Endothelial cell (in vitro differentiated cells): ENCODE results near the gene FBXO44. TPM values are rescaled to one million over a fixed set of nuclear protein-coding genes. Genes with fewer than 3 reads are reported as not detected.

ENCODE experiments used
- DNase-seq: peaks from one replicate; pipeline ENCODE4 v3.0.0; 2021; ENCODE audit warnings: low spot score
- H3K27ac Mint-ChIP-seq: one replicate; pipeline ENCODE4 v1.8.0; 2021; ENCODE audit warnings: mixed read lengths, inconsistent platforms; ENCODE audit not compliant: unreplicated experiment
- H3K27me3 Mint-ChIP-seq: one replicate; pipeline ENCODE4 v1.8.0; 2021; ENCODE audit warnings: mild to moderate bottlenecking, moderate library complexity, mixed read lengths, inconsistent platforms; ENCODE audit not compliant: unreplicated experiment
- H3K36me3 Mint-ChIP-seq: one replicate; pipeline ENCODE4 v1.8.0; 2021; ENCODE audit warnings: mild to moderate bottlenecking, low read depth, mixed read lengths, inconsistent platforms; ENCODE audit not compliant: unreplicated experiment
- H3K4me1 Mint-ChIP-seq: one replicate; pipeline ENCODE4 v1.8.0; 2021; ENCODE audit warnings: mild to moderate bottlenecking, mixed read lengths, inconsistent platforms; ENCODE audit not compliant: unreplicated experiment
- H3K4me3 Mint-ChIP-seq: one replicate; pipeline ENCODE4 v1.8.0; 2021; ENCODE audit warnings: mild to moderate bottlenecking, mixed read lengths, inconsistent platforms; ENCODE audit not compliant: unreplicated experiment
- H3K9me3 Mint-ChIP-seq: one replicate; pipeline ENCODE4 v1.8.0; 2021; ENCODE audit warnings: mixed read lengths, inconsistent platforms; ENCODE audit not compliant: unreplicated experiment
- total RNA-seq: library from RNA; stranded (reverse); fragmentation: NEBNext Ultra II Directional; extraction: Animal tissue kit (Norgen Biotek cat#: 25700); gene quantifications from one replicate; pipeline ENCODE4 v1.2.1, GENCODE V29; 2021; ENCODE audit not compliant: unreplicated experiment
- TF ChIP-seq, protein P1 (sequence below): fragments of 200-600 bp; sonication (generic); IDR thresholded peaks from one replicate; pipeline ENCODE4 v1.5.0; 2021; ENCODE audit warnings: antibody characterized with exemption; ENCODE audit not compliant: unreplicated experiment

The FBXO44 gene
- total RNA-seq, 1 donor from 2014 or later, result 10.2 TPM

DNA sequence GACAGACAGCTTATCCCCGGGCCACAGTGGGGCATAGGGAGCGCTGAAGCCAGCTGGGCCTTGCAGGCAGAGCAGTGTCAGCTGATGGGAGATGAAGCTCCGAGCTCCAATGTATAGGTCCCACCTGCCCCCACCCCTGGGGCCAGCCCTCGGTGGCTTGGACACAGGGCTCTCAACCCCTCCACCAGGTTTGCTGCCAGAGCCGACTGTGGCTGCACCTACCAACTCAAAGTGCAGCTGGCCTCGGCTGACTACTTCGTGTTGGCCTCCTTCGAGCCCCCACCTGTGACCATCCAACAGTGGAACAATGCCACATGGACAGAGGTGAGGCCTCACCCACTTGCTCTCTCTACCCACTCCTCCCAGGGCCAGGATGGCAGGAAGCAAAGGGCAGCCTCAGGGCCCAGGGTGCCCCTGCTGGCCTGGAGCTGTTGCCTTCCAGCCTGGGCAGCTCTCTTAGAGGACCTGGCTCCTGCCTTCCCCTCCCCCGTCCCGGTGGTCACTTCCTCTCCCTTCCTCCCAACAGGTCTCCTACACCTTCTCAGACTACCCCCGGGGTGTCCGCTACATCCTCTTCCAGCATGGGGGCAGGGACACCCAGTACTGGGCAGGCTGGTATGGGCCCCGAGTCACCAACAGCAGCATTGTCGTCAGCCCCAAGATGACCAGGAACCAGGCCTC lies 18.6 kb downstream of the FBXO44 start:
- Mint-ChIP-seq H3K9me3 (no peaks in the 10 kb centered on the region), H3K36me3 (peaks cover 4% of the 10 kb centered on the region), H3K4me1 (no peaks in the 10 kb centered on the region), H3K27me3 (no peaks in the 10 kb centered on the region), H3K27ac (no peak overlapping the region), H3K4me3 (no peak overlapping the region)
- DNase-seq, result no peak
- TF ChIP-seq, protein P1, sequence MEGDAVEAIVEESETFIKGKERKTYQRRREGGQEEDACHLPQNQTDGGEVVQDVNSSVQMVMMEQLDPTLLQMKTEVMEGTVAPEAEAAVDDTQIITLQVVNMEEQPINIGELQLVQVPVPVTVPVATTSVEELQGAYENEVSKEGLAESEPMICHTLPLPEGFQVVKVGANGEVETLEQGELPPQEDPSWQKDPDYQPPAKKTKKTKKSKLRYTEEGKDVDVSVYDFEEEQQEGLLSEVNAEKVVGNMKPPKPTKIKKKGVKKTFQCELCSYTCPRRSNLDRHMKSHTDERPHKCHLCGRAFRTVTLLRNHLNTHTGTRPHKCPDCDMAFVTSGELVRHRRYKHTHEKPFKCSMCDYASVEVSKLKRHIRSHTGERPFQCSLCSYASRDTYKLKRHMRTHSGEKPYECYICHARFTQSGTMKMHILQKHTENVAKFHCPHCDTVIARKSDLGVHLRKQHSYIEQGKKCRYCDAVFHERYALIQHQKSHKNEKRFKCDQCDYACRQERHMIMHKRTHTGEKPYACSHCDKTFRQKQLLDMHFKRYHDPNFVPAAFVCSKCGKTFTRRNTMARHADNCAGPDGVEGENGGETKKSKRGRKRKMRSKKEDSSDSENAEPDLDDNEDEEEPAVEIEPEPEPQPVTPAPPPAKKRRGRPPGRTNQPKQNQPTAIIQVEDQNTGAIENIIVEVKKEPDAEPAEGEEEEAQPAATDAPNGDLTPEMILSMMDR, result no peak

DNA sequence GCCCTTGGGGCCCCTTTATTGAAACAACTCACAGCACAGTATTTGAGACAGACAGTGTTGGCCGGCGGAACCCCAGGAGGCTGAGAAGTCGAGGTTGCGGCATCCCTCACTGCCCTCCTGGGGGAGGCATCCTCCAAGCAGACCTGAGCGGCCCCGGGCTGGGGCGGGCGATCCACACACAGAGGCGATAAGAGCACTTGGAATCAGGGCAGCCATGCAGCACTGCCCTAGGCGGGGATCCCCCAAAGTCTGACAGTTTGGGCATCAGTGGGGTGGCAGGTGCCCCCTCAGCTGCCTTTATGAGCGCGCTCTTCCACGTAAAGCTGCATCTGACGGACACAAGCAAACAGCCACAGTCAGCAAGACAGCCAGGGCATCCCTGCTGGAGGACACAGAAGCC lies 19.8 kb downstream of the FBXO44 start:
- peaks cover 4% of the 10 kb centered on the region for H3K36me3 Mint-ChIP-seq
- H3K27me3 Mint-ChIP-seq, result peaks cover 2% of the 10 kb centered on the region
- no peak for DNase-seq
- no peak overlapping the region for H3K27ac Mint-ChIP-seq
- H3K4me1 Mint-ChIP-seq, result no peaks in the 10 kb centered on the region
- no peak overlapping the region for H3K4me3 Mint-ChIP-seq
- TF ChIP-seq, protein P1, result no peak
- no peaks in the 10 kb centered on the region for H3K9me3 Mint-ChIP-seq

DNA sequence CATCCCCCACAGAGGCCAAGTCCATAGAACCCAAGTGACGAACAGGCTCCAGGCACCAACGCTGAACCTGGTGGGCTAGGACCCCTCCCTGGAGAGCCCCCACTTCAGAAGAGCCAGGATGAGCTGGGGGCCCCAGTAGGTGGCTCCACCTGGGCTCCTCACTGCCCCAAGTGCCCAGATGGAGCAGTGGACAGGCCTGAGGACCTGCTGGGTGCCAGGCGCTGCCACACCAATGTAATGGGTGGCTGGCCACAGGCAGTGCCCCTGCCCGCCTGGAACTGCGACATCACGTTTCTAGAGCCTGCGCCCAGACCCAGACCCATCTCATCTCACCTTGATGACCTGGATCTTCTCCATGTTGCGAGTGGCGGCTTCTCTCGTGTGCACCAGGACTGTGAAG lies 20.6 kb downstream of the FBXO44 start:
- TF ChIP-seq, protein P1, result no peak
- peaks cover 6% of the 10 kb centered on the region for H3K27me3 Mint-ChIP-seq
- H3K4me1 Mint-ChIP-seq, result no peaks in the 10 kb centered on the region
- H3K9me3 Mint-ChIP-seq, result no peaks in the 10 kb centered on the region
- DNase-seq, result no peak
- no peak overlapping the region for H3K27ac Mint-ChIP-seq
- H3K36me3 Mint-ChIP-seq, result peaks cover 4% of the 10 kb centered on the region
- H3K4me3 Mint-ChIP-seq, result no peak overlapping the region

DNA sequence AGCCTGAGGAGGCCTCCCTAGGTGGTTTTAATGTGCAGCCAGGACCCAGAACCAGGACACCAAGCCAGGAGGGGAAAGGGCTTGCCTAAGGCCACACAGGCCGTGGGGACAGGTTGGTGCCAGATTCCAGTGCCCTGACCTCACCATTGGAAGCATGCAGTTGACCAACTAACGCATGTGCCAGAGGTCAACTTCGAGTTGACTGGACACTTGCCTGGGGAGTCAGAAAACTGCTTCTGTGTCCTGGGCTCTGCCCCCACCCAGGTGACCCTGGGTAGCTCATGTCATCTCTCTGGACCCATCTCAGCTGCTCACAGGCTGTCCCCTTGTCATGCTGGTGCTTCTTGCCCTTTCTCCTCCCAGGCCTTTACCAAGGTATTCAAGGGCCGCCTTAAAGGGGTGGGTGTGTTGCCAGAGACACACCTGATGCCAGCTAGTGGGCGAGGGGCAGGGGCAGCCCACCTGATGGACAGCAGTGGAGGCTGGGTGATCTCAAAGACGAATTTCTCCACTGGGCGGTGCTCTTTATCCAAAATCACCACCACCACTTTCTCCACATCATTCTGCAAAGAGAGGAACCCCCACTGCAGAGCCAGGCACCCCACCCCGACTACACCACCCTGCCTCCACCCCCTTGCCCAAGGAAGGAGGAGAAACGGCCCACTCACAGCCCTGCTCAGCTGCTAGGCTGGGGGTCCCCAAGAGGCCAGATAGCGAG lies 21.9 kb downstream of the FBXO44 start:
- no peak overlapping the region for H3K4me3 Mint-ChIP-seq
- H3K36me3 Mint-ChIP-seq, result peaks cover 4% of the 10 kb centered on the region
- TF ChIP-seq, protein P1, result no peak
- peaks cover 6% of the 10 kb centered on the region for H3K27me3 Mint-ChIP-seq
- no peak overlapping the region for H3K27ac Mint-ChIP-seq
- peaks cover under 1% of the 10 kb centered on the region for H3K4me1 Mint-ChIP-seq
- no peak for DNase-seq
- H3K9me3 Mint-ChIP-seq, result no peaks in the 10 kb centered on the region

DNA sequence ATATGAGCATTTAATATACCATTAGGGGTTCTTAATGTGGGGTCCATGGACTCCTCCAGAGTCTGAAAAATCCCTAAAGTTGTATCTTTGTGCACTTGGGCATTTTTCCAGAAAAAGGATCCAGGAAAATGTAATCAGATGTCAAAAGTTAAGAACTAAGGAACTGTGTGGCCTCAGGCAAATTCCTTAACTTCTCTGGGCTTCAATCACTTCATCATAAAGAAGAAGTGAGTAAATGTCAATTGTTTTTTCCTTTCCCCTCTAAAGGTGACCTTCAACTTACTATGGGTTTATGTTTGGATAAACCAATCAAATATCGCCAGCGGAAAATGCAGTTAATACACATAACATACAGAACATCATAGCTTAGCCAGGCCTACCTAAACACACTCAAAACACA lies 23.8 kb downstream of the FBXO44 start:
- TF ChIP-seq, protein P1, result no peak
- Mint-ChIP-seq H3K4me3 (no peak overlapping the region), H3K9me3 (no peaks in the 10 kb centered on the region), H3K4me1 (peaks cover 2% of the 10 kb centered on the region), H3K27me3 (peaks cover 8% of the 10 kb centered on the region), H3K27ac (no peak overlapping the region), H3K36me3 (peaks cover 4% of the 10 kb centered on the region)
- DNase-seq, result no peak
